Measurements from ENCODE around the gene MEGF11. TPM values are rescaled to one million over a fixed set of nuclear protein-coding genes. Genes with fewer than 3 reads are reported as not detected.

Gene MEGF11
- total RNA-seq, 1 experiment from 2014 or later: 2.3 TPM

GRCh38 chr15:66135664-66136063, 117.9 kb downstream of the MEGF11 start:
- Histone ChIP-seq H3K27me3 (ENCODE audit: insufficient read depth, low read length) (no peaks in the 10 kb centered on the region), H3K4me1 (ENCODE audit: control insufficient read depth in 1 of 2, insufficient read depth in 2 of 2, low read length in 2 of 2) (no peaks in the 10 kb centered on the region), H3K36me3 (ENCODE audit: control insufficient read depth in 1 of 2, insufficient read depth in 2 of 2, low read length in 2 of 2) (no peaks in the 10 kb centered on the region), H3K79me2 (ENCODE audit: insufficient read depth, low read length) (no peaks in the 10 kb centered on the region), H3K4me3 (replicated peaks in 1 of 2; ENCODE audit: low read depth in 1 of 2, low read length in 2 of 2) (no peak overlapping the region), H3K9me3 (ENCODE audit: control insufficient read depth in 1 of 2, insufficient read depth in 1 of 2, low read depth in 1 of 2, low read length in 2 of 2) (no peaks in the 10 kb centered on the region), H4K20me1 (ENCODE audit: insufficient read depth) (no peaks in the 10 kb centered on the region), H3K9ac (ENCODE audit: low read length) (no peak overlapping the region), H2AFZ (ENCODE audit: low read depth, low read length, poor library complexity, severe bottlenecking) (no peak overlapping the region), H3K4me2 (ENCODE audit: low read length) (no peak overlapping the region), H3K27ac (ENCODE audit: low read depth, low read length) (no peak overlapping the region), H3K9me2 (ENCODE audit: insufficient read depth) (no peaks in the 10 kb centered on the region)
- ATAC-seq: no peak
- intact Hi-C loops (cut with micrococcal nuclease): no loop called here
- CTCF ChIA-PET: no interaction called here
- TF ChIP-seq ZNF274 (IDR thresholded peaks at IDR 0.05; ENCODE audit: low read depth, low read length) (no peak), CEBPB (IDR thresholded peaks at IDR 0.05; ENCODE audit: low read depth) (no peak), EZH2 (IDR thresholded peaks at IDR 0.05) (no peak), EGR1 (IDR thresholded peaks at IDR 0.05; ENCODE audit: low read depth) (no peak), SIN3A (IDR thresholded peaks at IDR 0.05; ENCODE audit: low read depth) (no peak), MAX (IDR thresholded peaks at IDR 0.05) (no peak), TCF7L2 (IDR thresholded peaks at IDR 0.05; ENCODE audit: borderline replicate concordance, extremely low read depth, insufficient read depth, insufficient read length) (no peak), ATF3 (IDR thresholded peaks at IDR 0.05) (no peak), FOSL1 (IDR thresholded peaks at IDR 0.05; ENCODE audit: low read depth) (no peak), CTCF (IDR thresholded peaks at IDR 0.05 in 2 of 3, conservative IDR thresholded peaks at IDR 0.05 in 1 of 3; ENCODE audit: borderline replicate concordance in 1 of 3, insufficient read depth in 1 of 3, low read depth in 2 of 3, low read length in 2 of 3) (no peak), JUND (IDR thresholded peaks at IDR 0.05) (no peak), POLR2AphosphoS5 (IDR thresholded peaks at IDR 0.05; ENCODE audit: low read depth, low read length) (no peak), YY1 (IDR thresholded peaks at IDR 0.05; ENCODE audit: extremely low read depth, insufficient replicate concordance, low read depth, low read length) (no peak), RAD21 (IDR thresholded peaks at IDR 0.05; ENCODE audit: low read depth) (no peak)
- POLR2A ChIA-PET: no interaction called here
- BruUV-seq (replicated peaks): no TSS peak
- no peak for DNase-seq (ENCODE audit: low read depth, low spot score)
- RAD21 ChIA-PET (ENCODE audit: low non-redundant PET in 1 of 2, low total read pairs in 2 of 2, uncharacterized antibody in 2 of 2, unreplicated experiment in 2 of 2): no interaction called here
